ENCODE measurements around the gene TEX264. TPM values are rescaled to one million over a fixed set of nuclear protein-coding genes. Genes with fewer than 3 reads are reported as not detected.

TEX264 gene
- total RNA-seq, 1 experiment from 2014 or later: 65.4 TPM

DNA sequence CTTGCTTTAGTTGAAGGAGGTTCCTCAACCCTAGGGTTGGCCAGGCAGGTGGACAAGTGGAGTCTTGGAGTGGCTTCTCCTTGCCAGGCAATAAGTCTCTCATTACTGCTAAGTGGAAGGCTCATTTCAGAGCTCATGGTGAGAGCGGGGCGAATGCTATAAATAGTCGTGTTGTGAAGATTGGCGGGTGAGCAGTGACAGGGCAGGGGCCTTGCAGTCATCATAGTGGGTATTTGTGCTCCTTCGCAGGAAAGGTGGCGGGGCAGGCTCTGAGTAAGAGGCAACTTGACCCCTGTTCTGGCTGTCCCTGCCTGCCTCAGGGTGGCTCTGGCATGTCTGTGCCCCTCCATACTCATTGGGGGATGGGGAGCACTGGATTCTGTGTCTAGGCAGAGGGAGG, 27.2 kb downstream of the TEX264 start:
- no peak for DNase-seq (ENCODE audit: low spot score)

DNA sequence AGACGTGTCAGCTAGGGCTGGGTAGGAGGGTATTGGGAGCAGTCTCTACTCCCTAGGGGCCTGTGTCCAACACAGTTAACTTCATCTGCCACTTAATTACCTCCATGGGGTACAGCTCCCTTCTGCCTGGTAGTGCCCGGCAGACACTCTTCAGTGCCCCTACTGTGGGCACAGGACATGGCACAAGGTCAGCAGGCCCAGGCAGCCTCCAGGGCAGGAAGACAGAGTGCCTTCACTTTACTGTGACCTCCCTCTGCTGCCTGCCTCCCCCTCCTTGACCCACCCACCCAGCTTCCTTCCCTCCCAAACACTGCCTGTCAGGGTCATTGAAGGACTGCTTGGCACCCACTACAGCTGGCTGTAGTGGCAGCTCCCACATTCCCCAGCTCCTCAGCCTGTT, 29.4 kb downstream of the TEX264 start:
- no peak for DNase-seq (ENCODE audit: low spot score)

DNA sequence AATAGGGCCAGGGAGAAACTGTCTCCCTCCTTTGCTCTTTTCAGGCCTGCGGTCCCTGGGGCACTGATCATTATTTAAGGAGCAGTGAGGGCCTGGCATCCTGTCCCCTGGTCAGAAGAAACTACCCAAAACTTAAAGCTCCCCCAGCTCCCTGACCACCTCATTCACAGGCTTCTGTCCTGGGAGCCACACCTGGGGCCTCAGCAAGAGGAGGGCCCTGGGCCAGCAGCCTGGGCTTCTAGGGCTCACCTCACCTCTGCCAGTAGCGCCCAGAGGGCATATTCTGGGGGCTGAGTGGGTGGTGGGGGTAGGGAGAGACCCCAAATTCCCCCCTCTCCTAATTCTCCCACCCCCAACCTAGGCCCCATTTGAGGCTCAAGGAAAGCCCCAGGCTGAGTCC, 31.1 kb downstream of the TEX264 start:
- no peak for DNase-seq (ENCODE audit: low spot score)

DNA sequence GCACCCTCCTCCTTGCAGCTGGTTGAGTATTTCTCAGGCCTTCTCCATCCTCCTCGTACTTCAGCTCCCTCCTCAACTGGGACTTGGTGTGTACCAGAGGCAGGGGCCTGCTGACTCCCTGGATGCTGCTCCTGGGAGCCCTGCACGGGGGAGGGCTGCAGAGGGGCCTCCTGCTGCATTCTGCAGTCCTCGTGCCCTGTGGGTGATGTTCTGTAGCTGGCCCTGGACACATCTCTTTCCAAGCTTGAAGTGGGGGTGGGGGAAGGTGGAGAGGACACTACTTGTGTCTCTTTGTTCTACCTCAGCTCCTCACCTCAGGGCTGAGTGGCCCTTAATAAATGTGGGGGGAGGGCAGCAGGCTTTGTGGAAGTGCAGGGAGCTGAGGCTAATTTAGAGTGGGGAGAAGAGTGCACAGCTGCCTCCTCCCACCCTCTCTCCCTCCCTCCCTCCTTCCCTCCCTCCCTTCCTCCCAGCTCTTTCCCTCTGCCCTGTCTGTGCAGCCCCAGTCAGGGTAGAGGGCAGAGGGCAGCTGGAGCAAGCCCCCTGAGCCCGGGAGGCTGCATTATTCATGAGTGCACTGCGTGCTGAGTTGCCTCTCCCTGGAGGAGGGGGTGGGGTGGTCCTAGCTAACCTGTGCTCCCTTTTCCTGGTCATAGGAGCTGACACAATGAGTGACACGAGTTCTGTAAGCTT, 32.2 kb downstream of the TEX264 start:
- DNase-seq (ENCODE audit: low spot score): no peak

DNA sequence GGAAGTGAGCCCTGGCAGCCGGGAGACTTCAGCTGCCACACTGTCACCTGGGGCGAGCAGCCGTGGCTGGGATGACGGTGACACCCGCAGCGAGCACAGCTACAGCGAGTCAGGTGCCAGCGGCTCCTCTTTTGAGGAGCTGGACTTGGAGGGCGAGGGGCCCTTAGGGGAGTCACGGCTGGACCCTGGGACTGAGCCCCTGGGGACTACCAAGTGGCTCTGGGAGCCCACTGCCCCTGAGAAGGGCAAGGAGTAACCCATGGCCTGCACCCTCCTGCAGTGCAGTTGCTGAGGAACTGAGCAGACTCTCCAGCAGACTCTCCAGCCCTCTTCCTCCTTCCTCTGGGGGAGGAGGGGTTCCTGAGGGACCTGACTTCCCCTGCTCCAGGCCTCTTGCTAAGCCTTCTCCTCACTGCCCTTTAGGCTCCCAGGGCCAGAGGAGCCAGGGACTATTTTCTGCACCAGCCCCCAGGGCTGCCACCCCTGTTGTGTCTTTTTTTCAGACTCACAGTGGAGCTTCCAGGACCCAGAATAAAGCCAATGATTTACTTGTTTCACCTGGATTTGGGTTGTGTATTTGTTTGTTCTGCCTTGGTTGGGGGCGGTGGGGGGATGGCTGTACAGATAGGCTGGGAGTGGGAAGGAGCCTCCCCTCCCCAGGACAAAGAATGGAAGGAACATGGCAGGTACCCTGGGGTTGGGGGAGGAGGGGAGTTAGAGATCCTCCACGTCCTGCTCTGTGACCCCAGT, 32.9 kb downstream of the TEX264 start:
- no peak for DNase-seq (ENCODE audit: low spot score)

DNA sequence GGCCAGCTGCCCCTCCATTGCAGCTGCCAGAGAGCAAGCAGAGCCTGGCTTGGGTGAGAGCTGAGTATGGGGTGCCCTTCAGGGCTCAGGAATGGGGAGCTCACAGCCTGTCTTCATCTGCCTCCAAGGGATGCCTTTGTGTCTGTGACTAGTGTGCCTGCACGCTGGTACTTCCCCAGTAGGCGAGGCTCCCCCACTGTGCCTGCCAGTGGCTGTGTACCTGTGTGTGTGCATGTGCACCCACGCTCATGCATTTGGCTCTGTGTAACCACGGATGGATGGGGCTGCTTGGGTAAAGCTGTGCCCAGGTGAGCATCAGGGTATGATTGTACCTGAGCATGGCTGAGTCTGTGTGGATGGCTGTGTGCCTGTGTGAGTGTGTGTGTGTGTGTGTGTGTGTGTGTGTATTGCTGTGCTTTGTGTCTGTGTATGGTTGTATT, 33.5 kb downstream of the TEX264 start:
- no peak for DNase-seq (ENCODE audit: low spot score)

DNA sequence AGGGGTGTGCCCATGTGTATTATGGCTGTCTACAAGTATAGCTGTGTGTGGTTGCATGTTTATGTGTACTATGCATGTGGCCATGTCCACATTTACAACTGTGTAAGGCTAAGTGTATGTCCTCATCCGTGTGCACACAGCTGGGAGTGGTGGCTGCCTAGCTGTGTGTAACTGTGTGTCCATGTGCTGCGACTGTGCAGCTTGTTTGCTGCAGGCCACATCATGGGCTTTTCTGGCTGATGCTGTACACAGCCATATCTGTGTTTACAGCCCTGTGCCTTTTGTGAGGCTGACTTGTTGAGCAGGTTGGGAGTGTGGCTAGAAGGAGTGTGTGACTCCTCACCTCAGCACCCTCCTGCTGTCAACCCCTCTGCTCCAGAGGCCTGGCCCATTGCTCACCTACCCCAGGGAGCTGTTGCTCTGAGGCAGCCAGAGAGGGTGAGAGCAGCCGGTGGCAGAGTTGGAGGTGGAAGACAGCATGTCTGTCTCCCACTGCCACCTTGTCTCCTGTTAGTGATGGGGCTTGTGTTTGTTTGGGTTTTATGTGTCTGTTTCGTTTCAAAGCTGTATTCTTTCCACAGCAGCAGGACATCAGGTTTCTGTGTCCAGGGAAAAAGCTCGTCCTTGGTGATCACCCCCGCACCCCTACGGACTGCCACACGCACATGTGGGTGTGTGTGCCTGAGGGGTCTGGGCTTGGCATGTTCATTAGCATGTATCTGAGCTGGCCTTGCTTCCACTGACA, 34.4 kb downstream of the TEX264 start:
- DNase-seq (ENCODE audit: low spot score): no peak

DNA sequence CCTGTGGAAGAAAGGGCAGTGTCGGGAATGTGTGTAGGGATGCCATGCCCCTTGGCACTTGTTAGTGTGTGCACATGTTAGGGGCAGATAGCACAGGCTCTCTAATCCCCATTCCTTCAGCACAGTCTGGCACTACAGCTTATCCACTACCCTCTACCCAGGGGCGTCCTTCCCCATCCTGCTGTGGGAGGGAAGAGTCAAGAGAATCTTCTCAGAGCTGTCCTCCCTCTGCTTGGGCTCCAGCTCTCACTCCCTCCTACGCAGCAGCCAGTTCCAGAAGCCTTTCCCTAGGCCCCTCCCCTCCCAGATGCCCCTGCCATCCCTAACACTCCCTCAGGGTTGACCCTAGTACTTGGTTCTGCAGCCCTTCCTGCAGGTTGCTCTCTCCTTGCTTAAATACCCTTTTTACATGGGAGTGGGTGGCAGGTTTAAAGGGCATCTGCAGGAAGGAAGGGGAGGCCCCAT, 35.0 kb downstream of the TEX264 start:
- no peak for DNase-seq (ENCODE audit: low spot score)

DNA sequence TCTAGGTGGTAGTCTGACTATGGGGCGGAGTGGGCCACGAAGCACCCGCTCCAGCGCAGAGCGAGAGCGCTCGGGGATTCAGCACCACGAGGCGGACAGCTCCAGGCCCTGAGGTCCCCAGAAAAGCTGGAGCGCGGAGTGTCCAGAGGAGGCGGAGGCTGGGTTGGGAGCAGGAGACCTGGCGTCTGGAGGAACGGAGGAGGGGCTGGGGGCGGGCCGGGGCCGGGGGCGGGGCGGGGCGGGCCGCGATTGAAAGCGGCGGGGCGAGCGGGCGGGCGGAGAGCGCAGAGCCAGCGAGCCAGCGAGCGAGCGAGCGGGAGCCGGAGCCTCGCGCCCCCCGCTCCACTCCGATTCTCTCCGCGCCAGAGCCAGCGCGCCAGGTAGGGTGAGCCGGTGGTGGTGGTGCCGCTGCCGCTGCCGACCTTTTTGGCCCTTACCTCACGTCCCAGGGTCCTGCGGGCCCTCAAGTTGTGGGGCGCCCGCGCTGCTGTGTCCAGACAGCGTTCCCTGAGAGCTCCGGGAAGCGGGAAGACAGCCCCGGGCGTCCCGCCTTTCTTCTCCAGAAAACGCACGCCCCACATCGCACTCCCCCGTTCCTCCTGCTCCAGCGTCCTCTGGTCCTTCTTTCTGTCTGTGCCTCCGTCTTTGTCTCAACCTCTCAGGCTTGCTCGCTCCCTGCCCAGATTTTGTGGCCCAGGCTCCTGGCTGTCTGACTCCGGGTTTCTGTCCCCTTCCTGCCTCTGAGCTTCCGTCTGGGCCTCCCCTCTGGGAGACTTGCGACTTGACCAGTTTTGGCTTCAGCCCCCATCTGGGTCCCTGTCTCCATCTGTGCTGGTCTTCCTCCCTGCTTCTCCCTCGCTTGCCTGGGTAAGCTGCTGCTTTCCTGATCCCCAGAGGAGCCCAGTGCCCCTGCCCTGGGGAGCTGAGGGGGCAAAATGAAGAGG, 36.0 kb downstream of the TEX264 start, which contains the start of gene GRM2:
GRM2 (plus strand) TSS at position 281 of the 944 bp plus-strand sequence. CDS start 1,916 bp downstream, outside the sequence.
- no peak for DNase-seq (ENCODE audit: low spot score)

DNA sequence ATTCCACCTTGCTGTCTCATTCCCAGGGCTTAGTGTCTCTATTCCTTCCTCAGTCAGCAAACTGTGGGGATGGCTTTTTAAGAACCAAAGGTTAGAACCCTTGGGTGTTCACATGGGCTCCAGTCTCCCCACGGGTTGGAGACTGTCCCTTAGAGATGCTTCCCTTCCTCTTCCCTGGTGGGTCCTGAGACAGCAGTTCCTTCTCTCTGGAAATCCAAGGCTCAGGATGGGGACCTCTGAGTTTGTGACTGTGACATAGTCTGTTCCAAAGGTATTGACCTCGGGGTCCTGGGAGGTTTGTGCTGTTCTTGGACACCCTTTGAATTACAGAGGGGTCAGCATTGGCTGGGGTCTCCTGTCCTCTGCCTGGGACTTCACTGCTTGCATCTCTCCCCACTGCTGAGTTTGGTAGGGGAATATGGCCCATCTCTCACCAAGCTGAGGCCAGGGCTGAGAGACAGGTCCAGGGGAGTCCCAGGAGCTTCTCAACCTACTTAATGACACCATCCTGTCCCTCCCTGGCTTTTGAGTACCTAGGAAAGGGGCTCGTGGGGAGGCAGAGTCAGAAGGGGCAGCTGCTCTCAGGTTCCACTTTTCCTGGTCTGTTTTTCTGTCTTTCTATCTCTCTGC, 37.3 kb downstream of the TEX264 start:
- no peak for DNase-seq (ENCODE audit: low spot score)

DNA sequence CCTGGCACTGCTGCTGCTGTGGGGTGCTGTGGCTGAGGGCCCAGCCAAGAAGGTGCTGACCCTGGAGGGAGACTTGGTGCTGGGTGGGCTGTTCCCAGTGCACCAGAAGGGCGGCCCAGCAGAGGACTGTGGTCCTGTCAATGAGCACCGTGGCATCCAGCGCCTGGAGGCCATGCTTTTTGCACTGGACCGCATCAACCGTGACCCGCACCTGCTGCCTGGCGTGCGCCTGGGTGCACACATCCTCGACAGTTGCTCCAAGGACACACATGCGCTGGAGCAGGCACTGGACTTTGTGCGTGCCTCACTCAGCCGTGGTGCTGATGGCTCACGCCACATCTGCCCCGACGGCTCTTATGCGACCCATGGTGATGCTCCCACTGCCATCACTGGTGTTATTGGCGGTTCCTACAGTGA, 38.0 kb downstream of the TEX264 start:
- no peak for DNase-seq (ENCODE audit: low spot score)

DNA sequence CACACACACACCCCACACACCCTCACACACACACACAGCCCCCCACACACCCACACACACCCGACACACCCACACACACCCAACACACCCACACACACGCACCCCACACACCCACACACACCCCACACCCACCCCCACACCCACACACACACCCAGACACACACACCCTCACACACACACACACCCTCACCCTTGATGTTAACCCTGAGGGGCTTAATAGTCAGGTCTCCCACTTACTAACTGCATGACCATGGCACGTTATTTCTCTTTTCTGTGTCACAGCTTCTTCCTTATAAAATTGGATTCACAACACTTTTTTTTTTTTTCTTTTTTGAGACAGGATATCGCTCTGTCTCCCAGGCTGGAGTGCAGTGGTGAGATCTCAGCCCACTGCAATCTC, 38.6 kb downstream of the TEX264 start:
- no peak for DNase-seq (ENCODE audit: low spot score)

DNA sequence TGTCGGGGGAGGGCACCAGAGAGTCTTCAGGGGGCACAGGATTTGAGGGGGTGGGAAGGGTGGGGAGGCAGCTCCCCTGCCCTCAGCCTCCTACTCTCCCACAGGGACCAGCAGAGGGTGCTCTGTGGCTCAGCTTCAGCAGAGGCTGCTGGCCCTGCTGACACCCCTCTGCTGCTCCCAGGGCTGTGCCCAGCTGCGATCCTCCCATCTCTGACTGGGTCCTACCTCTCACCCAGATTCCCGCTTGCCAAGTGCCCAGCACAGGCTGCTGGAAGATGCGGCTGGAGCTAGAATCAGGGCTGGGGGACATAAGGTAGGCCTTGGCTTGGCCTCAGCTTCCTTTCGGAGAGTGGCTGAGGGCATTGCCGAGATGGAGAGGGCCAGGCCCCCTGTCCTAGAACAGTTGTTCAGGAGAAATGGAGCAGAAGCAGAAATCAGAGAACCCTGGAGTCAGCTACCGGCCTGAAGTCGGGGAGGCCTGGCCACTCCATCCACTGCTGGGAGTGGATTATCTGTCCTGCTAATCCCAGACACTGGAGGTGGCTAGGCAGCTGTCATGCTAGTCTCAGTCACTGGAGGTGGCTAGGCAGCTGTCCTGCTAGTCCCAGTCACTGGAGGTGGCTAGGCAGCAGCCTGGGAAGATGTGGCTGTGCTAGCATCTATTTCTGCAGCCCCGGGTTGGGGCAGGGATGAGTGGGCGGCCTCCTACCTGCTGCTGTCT, 39.7 kb downstream of the TEX264 start:
- DNase-seq (ENCODE audit: low spot score): no peak

DNA sequence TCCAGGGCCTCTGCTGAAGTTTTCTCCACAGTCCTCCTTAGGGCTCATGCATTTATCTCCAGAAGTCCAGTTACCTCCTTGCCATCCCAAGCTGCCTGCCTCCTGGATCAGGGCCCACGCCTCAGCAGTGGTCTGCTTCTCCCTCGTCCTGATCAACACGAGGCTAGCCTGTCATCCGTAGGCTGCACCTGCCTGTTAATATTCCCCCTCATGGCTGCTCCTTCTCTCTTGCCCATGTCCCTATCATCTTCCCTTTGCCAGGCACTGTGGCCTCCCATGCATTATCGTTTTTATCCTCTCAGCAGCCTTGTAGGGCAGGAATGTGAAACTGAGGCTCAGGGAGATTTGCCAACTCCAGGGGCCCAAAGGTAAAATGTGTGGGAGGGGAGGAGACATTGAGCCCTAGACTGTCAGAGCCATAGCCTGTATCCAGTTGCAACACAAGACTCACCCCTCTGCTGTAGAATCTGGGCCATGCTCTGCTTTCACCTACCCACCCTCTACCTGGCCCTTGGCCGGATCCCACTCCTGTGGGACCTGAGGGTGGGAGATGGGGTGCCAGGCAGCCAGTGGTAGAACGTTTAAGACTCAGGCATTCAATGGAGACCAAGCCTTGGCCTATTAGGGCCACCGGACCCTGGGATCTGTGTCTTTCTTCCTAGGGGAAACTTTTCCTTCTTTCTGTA, 40.4 kb downstream of the TEX264 start:
- DNase-seq (ENCODE audit: low spot score): no peak

DNA sequence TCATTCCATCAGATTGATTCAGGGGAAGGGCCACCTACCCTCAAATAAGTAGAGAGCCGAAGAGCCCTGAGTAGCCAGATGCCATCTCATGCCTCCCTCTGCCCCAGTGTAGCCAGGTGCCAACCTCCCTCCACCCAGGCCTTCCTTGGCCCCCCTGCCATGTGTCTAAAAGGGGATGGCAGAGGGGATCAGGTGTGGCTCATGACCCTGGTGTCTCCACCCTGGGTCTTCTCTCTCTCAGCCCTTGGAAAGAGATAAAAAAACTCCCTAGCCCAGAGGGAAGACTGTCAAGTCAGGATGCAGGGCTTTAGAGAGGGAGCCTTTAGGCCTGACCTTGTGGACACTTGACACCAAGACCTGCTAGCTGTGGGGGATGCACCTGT, 41.0 kb downstream of the TEX264 start:
- no peak for DNase-seq (ENCODE audit: low spot score)

DNA sequence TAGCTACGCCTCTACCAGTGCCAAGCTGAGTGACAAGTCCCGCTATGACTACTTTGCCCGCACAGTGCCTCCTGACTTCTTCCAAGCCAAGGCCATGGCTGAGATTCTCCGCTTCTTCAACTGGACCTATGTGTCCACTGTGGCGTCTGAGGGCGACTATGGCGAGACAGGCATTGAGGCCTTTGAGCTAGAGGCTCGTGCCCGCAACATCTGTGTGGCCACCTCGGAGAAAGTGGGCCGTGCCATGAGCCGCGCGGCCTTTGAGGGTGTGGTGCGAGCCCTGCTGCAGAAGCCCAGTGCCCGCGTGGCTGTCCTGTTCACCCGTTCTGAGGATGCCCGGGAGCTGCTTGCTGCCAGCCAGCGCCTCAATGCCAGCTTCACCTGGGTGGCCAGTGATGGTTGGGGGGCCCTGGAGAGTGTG, 41.5 kb downstream of the TEX264 start:
- no peak for DNase-seq (ENCODE audit: low spot score)

DNA sequence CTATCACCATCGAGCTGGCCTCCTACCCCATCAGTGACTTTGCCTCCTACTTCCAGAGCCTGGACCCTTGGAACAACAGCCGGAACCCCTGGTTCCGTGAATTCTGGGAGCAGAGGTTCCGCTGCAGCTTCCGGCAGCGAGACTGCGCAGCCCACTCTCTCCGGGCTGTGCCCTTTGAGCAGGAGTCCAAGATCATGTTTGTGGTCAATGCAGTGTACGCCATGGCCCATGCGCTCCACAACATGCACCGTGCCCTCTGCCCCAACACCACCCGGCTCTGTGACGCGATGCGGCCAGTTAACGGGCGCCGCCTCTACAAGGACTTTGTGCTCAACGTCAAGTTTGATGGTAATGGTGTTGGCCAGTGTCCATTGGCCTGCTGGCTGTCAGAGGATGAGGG, 41.9 kb downstream of the TEX264 start:
- no peak for DNase-seq (ENCODE audit: low spot score)

DNA sequence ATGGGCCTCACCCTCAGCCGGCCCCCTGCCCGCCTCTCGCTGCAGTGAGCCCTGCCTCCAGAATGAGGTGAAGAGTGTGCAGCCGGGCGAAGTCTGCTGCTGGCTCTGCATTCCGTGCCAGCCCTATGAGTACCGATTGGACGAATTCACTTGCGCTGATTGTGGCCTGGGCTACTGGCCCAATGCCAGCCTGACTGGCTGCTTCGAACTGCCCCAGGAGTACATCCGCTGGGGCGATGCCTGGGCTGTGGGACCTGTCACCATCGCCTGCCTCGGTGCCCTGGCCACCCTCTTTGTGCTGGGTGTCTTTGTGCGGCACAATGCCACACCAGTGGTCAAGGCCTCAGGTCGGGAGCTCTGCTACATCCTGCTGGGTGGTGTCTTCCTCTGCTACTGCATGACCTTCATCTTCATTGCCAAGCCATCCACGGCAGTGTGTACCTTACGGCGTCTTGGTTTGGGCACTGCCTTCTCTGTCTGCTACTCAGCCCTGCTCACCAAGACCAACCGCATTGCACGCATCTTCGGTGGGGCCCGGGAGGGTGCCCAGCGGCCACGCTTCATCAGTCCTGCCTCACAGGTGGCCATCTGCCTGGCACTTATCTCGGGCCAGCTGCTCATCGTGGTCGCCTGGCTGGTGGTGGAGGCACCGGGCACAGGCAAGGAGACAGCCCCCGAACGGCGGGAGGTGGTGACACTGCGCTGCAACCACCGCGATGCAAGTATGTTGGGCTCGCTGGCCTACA, 44.4 kb downstream of the TEX264 start:
- DNase-seq (ENCODE audit: low spot score): no peak

DNA sequence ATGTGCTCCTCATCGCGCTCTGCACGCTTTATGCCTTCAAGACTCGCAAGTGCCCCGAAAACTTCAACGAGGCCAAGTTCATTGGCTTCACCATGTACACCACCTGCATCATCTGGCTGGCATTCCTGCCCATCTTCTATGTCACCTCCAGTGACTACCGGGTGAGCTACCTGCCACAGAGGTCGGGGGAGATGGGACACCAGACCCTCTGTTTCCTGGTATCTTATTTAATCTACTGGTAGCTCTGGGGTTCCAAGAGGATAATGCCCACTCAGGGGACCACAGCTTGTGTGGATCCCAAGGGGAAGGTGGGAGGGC, 44.9 kb downstream of the TEX264 start:
- DNase-seq (ENCODE audit: low spot score): no peak
